Glomerular endothelial cell (primary cell): Measurements from ENCODE around the gene DFFB. TPM values are rescaled to one million over a fixed set of nuclear protein-coding genes. Genes with fewer than 3 reads are reported as not detected.

Experiments
- DNase-seq: peaks from one replicate; pipeline ENCODE4 v3.0.0-alpha.2; 2011; ENCODE audit warnings: low read depth, low spot score; ENCODE audit errors: extremely low read depth
- total RNA-seq: library from RNA; depleted of rRNA; stranded (reverse); fragments of >200 nt; gene quantifications from 2 replicates; pipeline ENCODE4 v1.2.3, GENCODE V29; 2015

DFFB gene
- total RNA-seq, 1 donor from 2014 or later, result 13.9 TPM

- DNase-seq, result no peak
Observed at GRCh38 chr1:3923378-3924185, 66.3 kb downstream of the DFFB start.

GRCh38 chr1:3924186-3924824, 67.0 kb downstream of the DFFB start:
- no peak for DNase-seq

GRCh38 chr1:3924825-3925220, 67.5 kb downstream of the DFFB start:
- DNase-seq, result no peak

- DNase-seq, result no peak
Observed at GRCh38 chr1:3925256-3925655, 68.0 kb downstream of the DFFB start.

- DNase-seq, result no peak
Observed at GRCh38 chr1:3925762-3926161, 68.5 kb downstream of the DFFB start.

GRCh38 chr1:3926956-3927355, 69.7 kb downstream of the DFFB start:
- DNase-seq, result no peak

- no peak for DNase-seq
Observed at GRCh38 chr1:3928586-3928985, 71.3 kb downstream of the DFFB start.

GRCh38 chr1:3929126-3929525, 71.8 kb downstream of the DFFB start:
- DNase-seq, result no peak

GRCh38 chr1:3930301-3931006, 73.2 kb downstream of the DFFB start:
- no peak for DNase-seq

GRCh38 chr1:3931007-3931912, 74.0 kb downstream of the DFFB start:
- DNase-seq, result no peak

GRCh38 chr1:3932156-3932919, 75.1 kb downstream of the DFFB start:
- no peak for DNase-seq

Other genes with a start within 250 kb of the DFFB start
- gene MEGF6, start 246.0 kb upstream of the DFFB start, total RNA-seq, result 30.1 and 57.6 TPM in 2 replicates
- gene TPRG1L, start 232.5 kb upstream of the DFFB start, total RNA-seq, result 59.8 and 71.5 TPM in 2 replicates
- gene WRAP73, start 207.4 kb upstream of the DFFB start, total RNA-seq, result 21.0 and 22.5 TPM in 2 replicates
- gene TP73, start 205.0 kb upstream of the DFFB start, total RNA-seq, result 0.88 TPM in 1 of 2 replicates, not detected in the other
- not detected in 2 replicates for gene CCDC27, start 105.0 kb upstream of the DFFB start, total RNA-seq
- gene SMIM1, start 84.7 kb upstream of the DFFB start, total RNA-seq, result 0.82 and 2.0 TPM in 2 replicates
- 33.2 and 38.9 TPM in 2 replicates for gene LRRC47, start 61.0 kb upstream of the DFFB start, total RNA-seq
- 30.5 and 44.9 TPM in 2 replicates for gene CEP104, start 265 bp upstream of the DFFB start, total RNA-seq
- 23.5 and 25.8 TPM in 2 replicates for gene C1orf174, start 42.8 kb downstream of the DFFB start, total RNA-seq